GM12865 (cell line): ENCODE measurements around the gene ARL8A.
"Not testable (repeated sequence)": the region's sequence is repeated elsewhere in the genome, so short reads cannot be mapped to it uniquely, and the experiment has no call there.

ENCODE experiments used
- DNase-seq: peaks from one replicate; pipeline ENCODE4 v3.0.0; 2010; ENCODE audit warnings: low read depth
- H3K4me3 ChIP-seq: 2 replicates; pipeline ENCODE4 v1.5.1; 2011; ENCODE audit warnings: mild to moderate bottlenecking, low read depth, low read length, control low read depth
- CTCF ChIP-seq: IDR thresholded peaks from 2 replicates; pipeline ENCODE4 v1.5.1; 2011; ENCODE audit warnings: low read length, control low read depth, low read depth, inconsistent platforms; ENCODE audit not compliant: insufficient read depth; ENCODE audit errors: missing control alignments

The ARL8A gene

GRCh38 chr1:202171292-202172014 is 26.9 kb upstream of the ARL8A start:
- TF ChIP-seq CTCF: no peak
- no peak for DNase-seq
- H3K4me3 ChIP-seq: no peak overlapping the region

- no peak for DNase-seq
- no peak for TF ChIP-seq CTCF
- no peak overlapping the region for H3K4me3 ChIP-seq
Measured at GRCh38 chr1:202170726-202171125, 26.2 kb upstream of the ARL8A start.

- no peak for DNase-seq
- no peak overlapping the region for H3K4me3 ChIP-seq
- TF ChIP-seq CTCF: no peak
Measured at GRCh38 chr1:202168861-202169260, 24.3 kb upstream of the ARL8A start.

GRCh38 chr1:202167708-202168415 is 23.3 kb upstream of the ARL8A start:
- TF ChIP-seq CTCF: no peak
- no peak for DNase-seq
- no peak overlapping the region for H3K4me3 ChIP-seq

GRCh38 chr1:202167054-202167453 is 22.5 kb upstream of the ARL8A start:
- not testable (repeated sequence) for H3K4me3 ChIP-seq

GRCh38 chr1:202165942-202166843 is 21.7 kb upstream of the ARL8A start:
- TF ChIP-seq CTCF: no peak
- no peak overlapping the region for H3K4me3 ChIP-seq
- no peak for DNase-seq

More at GRCh38 chr1:202167054-202167453, 22.5 kb upstream of the ARL8A start:
- DNase-seq: not testable (repeated sequence)

GRCh38 chr1:202165267-202165941 is 20.9 kb upstream of the ARL8A start:
- no peak for DNase-seq
- TF ChIP-seq CTCF: no peak
- no peak overlapping the region for H3K4me3 ChIP-seq
